Nephron (organoid): ENCODE measurements around the gene INO80.
"Not testable (repeated sequence)": the region's sequence is repeated elsewhere in the genome, so short reads cannot be mapped to it uniquely, and the experiment has no call there.

Experiments used
- H3K27ac Mint-ChIP-seq, 3 experiments: 2 replicates each; pipeline ENCODE4 v1.8.0; 2020; ENCODE audit warnings: mixed read lengths in 3 of 3, mild to moderate bottlenecking in 2 of 3, moderate library complexity in 1 of 3
- H3K27me3 Mint-ChIP-seq: 2 replicates; pipeline ENCODE4 v1.8.0; 2021; ENCODE audit warnings: low read depth, mild to moderate bottlenecking, moderate library complexity, mixed read lengths
- H3K36me3 Mint-ChIP-seq: 2 replicates; pipeline ENCODE4 v1.8.0; 2020; ENCODE audit warnings: low read depth, mixed read lengths
- H3K4me1 Mint-ChIP-seq: 2 replicates; pipeline ENCODE4 v1.8.0; 2020; ENCODE audit warnings: mixed read lengths
- H3K4me3 Mint-ChIP-seq, 3 experiments: 2 replicates each; pipeline ENCODE4 v1.8.0; 2020; ENCODE audit warnings: mild to moderate bottlenecking in 3 of 3, mixed read lengths in 3 of 3, moderate library complexity in 2 of 3
- H3K9me3 Mint-ChIP-seq: 2 replicates; pipeline ENCODE4 v1.8.0; 2020; ENCODE audit warnings: mixed read lengths
- CTCF ChIP-seq, 3 experiments: fragments of 200-600 bp; sonication (generic); IDR thresholded peaks; one replicate each; pipeline ENCODE4 v1.5.0; 2021; ENCODE audit warnings: antibody characterized with exemption in 3 of 3; ENCODE audit not compliant: unreplicated experiment in 3 of 3

INO80 gene

GRCh38 chr15:40963201-40963600 is 152.9 kb downstream of the INO80 start:
- no peak overlapping the region for H3K4me3 Mint-ChIP-seq
- H3K4me1 Mint-ChIP-seq: peaks cover 35% of the 10 kb centered on the region
- no peaks in the 10 kb centered on the region for H3K9me3 Mint-ChIP-seq
- TF ChIP-seq CTCF (IDR thresholded peaks at IDR 0.05; ENCODE audit: unreplicated experiment in 3 of 3): no peak
- H3K27me3 Mint-ChIP-seq: peaks cover 4% of the 10 kb centered on the region
- no peak overlapping the region for H3K27ac Mint-ChIP-seq
- no peaks in the 10 kb centered on the region for H3K36me3 Mint-ChIP-seq

GRCh38 chr15:40962317-40962716 is 153.8 kb downstream of the INO80 start:
- H3K27ac Mint-ChIP-seq, H3K4me3 Mint-ChIP-seq, H3K36me3 Mint-ChIP-seq, H3K9me3 Mint-ChIP-seq: not testable (repeated sequence)
- peaks cover 11% of the 10 kb centered on the region for H3K27me3 Mint-ChIP-seq
- peaks cover 43% of the 10 kb centered on the region for H3K4me1 Mint-ChIP-seq

- Mint-ChIP-seq H3K27me3 (peaks cover 11% of the 10 kb centered on the region), H3K4me1 (peaks cover 41% of the 10 kb centered on the region)
- not testable (repeated sequence) for H3K36me3 Mint-ChIP-seq, H3K4me3 Mint-ChIP-seq, H3K9me3 Mint-ChIP-seq, H3K27ac Mint-ChIP-seq
Measured at GRCh38 chr15:40961740-40962139, 154.3 kb downstream of the INO80 start.

DNA sequence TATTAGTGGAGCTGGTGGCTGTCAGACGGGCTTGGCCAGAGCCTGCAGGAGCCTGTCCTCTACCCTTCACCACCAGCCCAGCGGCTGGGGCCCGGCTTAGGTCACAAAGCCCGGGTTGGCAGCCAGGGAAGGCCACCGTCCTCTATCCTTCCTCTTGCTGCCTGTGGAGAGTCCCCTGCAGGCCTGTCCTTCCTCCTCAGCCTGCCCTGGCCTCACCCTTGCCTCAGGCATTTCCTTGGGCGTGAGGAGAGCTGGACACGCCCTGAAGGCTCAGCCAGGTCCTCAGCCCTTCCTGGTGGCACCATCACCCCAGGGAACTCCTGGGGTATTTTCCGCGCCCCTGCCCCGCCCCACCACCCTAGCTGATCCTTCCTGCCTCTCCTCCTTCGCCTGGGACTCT is 155.2 kb downstream of the INO80 start:
- H3K4me3 Mint-ChIP-seq: no peak overlapping the region
- no peaks in the 10 kb centered on the region for H3K9me3 Mint-ChIP-seq
- no peak for TF ChIP-seq CTCF (IDR thresholded peaks at IDR 0.05; ENCODE audit: unreplicated experiment in 3 of 3)
- H3K36me3 Mint-ChIP-seq: no peaks in the 10 kb centered on the region
- peaks cover 11% of the 10 kb centered on the region for H3K27me3 Mint-ChIP-seq
- H3K4me1 Mint-ChIP-seq: peaks cover 39% of the 10 kb centered on the region
- H3K27ac Mint-ChIP-seq: no peak overlapping the region

- TF ChIP-seq CTCF (IDR thresholded peaks at IDR 0.05; ENCODE audit: unreplicated experiment in 3 of 3): no peak
- H3K36me3 Mint-ChIP-seq: no peaks in the 10 kb centered on the region
- H3K4me3 Mint-ChIP-seq: peak overlapping the region in 1 of 3 experiments; percentile 1
- no peaks in the 10 kb centered on the region for H3K9me3 Mint-ChIP-seq
- H3K4me1 Mint-ChIP-seq: peaks cover 38% of the 10 kb centered on the region
- peak overlapping the region; percentile 66 to 71 (median 70) for H3K27ac Mint-ChIP-seq
- H3K27me3 Mint-ChIP-seq: peaks cover 11% of the 10 kb centered on the region
Measured at GRCh38 chr15:40960151-40960885, 155.8 kb downstream of the INO80 start.

DNA sequence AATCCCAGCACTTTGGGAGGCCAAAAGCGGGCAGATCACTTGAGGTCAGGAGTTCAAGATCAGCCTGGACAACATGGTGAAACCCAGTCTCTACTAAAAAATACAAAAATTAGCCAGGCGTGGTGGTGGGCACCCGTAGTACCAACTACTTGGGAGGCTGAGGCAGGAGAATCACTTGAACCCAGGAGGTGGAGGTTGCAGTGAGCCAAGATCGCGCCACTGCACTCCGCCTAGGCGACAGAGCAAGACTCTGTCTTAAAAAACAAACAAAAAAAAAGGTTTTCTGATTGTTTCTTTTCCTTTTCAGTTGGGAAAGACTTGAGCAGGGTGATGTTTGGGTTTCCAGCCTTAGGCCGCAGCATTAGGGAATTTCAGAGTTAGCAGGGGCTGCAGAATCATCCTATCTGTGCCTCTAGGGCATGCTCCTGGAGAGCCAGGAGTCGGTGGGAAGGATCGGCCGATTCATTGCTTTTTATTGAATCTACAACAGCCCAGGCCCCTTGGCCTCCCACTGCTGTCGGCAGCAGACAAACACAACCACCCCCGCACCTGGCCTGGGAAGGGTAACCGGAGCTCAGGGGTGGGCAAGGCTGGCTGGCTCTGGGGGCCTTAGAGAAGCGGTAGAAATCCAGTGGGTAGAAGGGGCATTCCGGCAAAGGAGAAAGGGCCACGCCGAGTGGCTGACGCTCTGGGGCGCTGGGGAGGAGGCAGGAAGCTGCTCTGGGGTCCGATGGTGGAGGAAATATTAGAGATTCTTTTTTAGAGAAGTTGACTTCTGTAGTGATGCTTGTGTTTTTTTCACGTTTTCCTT is 156.5 kb downstream of the INO80 start:
- Mint-ChIP-seq H3K36me3 (no peaks in the 10 kb centered on the region), H3K27ac (peak overlapping the region; percentile 66 to 71 (median 70)), H3K4me3 (peak overlapping the region in 2 of 3 experiments; percentile 1 to 15), H3K9me3 (no peaks in the 10 kb centered on the region), H3K4me1 (peaks cover 38% of the 10 kb centered on the region), H3K27me3 (peaks cover 11% of the 10 kb centered on the region)
- TF ChIP-seq CTCF (IDR thresholded peaks at IDR 0.05; ENCODE audit: unreplicated experiment in 3 of 3): no peak
